Activated CD4-positive, CD25-positive, alpha-beta regulatory T cell (primary cell): ENCODE data around the gene CMTM6.
A peak's percentile ranks its signal among the peaks of the same experiment; 100 is the strongest.
"Not testable (repeated sequence)": the region's sequence is repeated elsewhere in the genome, so short reads cannot be mapped to it uniquely, and the experiment has no call there.

ENCODE experiments used
- DNase-seq, 4 experiments: peaks; one replicate each; lab custom pipeline; 2025; lab: John Stamatoyannopoulos, UW

Gene CMTM6

DNA sequence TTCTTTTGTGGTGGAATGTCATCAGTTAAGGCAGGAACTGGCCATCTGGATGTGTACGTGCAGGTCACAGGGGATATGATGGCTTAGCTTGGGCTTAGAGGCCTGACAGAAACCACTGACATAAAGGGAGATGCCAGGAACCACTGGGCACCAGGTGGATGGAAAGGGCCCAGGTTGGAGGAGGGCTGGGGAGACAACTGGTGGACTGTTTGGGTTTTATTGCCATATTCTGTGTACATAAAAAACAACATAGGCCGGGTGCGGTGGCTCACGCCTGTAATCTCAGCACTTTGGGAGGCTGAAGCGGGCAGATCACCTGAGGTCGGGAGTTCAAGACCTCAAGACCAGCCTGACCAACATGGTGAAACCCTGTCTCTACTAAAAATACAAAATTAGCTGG lies 35.8 kb downstream of the CMTM6 start:
- not testable (repeated sequence) for DNase-seq

DNA sequence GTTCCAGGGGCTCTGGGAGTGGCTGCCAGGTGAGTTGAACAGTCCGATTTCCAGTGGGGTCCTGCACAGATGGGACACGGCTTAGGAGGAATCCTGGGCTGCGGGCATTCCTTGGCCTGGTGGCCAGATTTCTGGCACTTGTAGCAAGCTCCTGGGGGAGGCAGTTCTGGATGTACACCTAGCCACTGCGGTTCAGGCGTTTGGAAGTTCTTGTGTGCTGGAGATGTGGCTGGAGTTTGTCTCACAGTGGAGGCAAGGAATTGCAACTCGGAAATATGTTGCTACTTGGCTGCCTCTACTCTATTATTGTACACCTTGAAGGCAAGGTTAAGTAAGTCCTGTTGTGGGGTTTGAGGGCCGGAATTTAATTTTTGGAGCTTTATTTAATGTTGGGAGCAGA lies 37.9 kb downstream of the CMTM6 start:
- not testable (repeated sequence) for DNase-seq

DNA sequence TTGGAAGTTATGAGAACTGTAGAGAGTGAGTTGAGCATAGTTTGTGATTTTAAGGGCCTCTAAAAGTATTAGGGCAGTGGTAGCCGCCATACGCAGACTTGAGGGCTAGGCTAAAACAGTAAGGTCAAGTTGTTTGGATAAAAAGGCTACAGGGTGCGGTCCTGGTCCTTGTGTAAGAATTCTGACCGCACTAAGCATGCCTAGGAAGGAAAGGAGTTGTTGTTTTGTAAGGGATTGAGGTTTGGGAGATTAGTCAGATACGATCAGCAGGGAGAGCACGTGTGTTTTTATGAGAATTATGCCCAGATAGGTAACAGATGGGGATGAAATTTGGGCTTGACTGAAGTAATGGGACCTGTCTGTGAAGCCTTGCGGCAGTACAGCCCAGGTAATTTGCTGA lies 39.2 kb downstream of the CMTM6 start:
- DNase-seq = not testable (repeated sequence)

DNA sequence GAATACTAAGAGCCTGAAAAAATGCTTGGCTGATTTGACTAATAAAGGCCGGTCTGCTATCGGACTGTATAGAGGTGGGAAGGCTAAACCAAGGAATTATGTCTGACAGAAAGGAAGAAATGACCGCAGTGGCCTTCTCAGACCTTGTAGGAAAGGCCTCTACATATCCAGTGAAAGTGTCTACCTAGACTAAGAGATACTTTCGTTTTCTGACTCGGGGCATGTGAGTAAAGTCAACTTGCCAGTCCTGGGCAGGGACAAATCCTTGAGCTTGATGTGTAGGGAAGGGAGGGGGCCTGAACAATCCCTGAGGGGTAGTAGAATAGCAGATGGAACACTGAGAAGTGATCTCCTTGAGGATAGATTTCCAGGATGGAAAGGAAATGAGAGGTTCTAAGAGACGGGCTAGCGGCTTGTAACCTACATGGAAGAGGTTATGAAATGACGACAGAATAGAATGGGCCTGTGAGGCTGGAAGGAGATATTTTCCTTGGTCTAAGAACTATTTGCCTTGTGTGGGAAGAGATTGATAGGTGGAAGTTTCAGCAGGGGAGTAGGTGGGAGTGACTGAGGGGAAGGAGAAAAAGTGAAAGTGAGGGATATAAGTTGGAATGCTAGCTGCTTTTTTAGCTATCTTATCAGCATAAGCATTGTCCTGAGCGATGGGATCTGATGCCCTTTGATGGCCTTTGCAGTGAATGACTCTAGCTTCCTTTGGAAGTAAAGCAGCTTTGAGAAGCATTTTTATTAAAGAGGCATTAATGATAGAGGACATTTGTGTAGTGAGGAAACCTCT lies 40.3 kb downstream of the CMTM6 start:
- not testable (repeated sequence) for DNase-seq

DNA sequence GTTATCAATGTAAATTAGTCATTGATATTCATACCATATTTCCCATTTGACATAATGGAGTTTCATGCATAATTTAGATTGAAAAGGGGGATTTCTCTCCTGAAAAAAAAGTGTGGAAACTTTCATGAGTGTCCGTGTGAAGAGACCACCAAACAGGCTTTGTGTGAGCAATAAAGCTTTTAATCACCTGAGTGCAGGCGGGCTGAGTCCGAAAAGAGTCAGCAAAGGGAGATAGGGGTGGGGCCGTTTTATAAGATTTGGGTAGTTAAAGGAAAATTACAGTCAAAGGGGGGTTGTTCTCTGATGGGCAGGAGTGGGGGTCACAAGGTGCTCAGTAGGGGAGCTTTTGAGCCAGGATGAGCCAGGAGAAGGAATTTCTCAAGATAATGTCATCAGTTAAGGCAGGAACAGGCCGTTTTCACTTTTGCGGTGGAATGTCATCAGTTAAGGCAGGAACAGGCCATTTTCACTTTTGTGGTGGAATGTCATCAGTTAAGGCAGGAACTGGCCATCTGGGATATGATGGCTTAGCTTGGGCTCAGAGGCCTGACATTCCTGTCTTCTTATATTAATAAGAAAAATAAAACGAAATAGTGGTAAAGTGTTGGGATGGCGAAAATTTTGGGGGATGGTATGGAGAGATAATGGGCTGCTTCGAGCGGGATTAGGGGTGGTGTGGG lies 41.7 kb downstream of the CMTM6 start:
- DNase-seq = not testable (repeated sequence)

DNA sequence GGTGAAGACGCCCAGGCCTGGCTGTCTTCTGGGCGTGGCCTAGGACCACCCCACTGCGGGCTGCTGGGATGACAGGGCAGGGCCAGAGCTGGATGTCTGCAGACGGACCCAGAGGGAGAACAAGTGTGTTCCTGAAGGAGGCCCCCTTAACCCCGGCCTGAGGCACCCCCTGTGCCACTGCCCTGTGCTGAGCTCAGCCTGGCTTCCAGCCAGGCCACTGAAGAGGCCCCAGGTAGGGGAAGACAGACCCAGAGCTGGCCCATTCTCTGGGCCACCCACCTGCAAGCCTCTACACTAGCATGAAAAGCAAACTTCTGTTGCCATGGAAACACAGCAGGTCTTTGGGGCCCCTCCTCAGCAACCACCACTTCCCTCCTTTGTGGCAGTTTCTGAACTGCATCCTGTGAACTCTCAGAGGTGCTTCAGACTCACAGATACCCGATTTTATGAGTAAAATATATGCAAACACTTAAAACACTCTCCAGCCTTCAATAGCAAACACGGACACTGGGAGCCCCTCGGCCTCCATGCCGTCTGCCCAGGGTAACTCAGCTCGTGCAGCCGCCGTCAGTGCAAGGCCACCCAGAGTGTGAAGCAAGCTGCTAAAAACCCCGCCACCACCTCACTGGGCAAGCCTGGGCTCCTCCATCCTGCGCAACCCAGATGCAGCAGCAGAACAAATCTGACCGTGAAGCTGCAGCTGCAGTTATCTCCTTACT lies 42.5 kb downstream of the CMTM6 start:
- peak in 3 of 4 experiments; percentile 14 to 63 (median 61) for DNase-seq

DNA sequence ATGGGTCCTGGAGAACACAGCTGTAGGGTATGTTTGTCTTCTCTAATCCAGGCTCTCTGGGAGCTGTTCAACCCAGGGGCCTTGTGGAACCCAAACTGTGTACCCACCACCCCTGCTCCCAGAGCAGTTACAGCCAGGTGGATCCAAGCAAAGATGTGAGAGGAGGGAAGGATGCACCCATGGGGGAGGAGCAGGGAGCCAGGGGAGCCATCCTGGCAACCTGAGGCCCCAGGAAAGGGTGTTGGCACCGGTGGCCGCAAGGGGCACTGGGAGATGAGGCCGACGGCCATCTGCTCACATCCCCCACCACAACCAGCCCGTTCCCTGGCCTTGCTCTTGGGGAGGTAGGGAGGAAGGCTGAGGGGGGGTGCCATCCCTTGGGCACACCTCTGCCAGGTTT lies 43.2 kb downstream of the CMTM6 start:
- DNase-seq = no peak

DNA sequence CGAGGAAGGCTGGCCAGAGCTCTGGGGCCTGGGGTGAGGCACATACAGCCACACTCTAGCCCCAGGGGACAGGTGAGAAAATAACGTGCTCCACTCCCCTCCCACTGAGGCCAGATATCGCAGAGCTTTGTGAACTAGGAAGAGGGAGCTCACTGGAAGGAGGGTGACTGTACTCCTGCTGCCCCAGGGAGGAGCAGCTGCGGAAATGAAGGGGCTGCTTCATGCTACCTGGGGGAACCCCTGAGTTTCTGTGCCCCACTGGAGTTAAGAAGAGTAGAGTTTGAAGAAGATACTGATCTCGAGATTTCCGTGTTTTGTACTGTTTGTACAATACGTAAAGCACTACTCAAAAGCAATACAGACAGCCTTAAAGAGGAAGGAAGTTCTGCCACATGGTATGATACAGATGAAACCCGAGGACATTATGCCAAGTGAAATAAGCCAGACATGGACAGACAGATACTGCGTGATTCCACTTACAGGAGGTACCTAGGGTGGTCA lies 44.6 kb downstream of the CMTM6 start:
- peak in 2 of 4 experiments; percentile 11 to 12 for DNase-seq

DNA sequence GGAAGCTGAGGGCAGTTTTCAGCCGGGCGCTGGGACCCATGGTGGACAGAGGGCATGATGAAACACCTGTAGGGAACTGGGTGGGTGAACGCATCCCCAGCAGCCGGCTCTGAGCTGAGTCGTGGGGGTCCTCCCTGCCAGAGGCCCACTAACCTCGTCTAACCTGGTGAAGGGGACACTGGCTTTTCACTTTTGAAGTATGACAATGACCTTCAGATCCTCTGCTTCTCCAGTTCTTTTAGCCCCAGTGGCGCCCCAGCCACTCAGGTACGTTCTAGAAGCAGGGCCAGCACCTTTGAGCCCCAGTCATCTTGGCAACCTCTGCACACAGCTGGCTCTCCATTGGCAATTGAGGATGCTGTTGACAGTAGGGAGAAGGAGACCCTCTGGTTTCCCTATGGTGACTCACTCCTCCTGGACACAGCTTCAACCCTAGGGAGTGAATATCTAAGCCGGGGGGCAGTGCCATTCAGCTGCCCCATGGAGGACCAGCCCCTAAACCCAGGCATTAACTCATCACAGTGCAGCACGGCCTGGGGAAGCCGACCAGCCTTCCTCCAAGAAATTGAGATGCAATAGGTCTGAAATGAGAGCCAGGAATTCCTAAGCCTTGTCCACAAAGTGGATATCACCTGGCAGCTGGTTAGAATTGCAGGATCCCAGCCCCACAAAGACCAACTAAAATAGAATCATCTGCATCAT lies 46.1 kb downstream of the CMTM6 start:
- no peak for DNase-seq

DNA sequence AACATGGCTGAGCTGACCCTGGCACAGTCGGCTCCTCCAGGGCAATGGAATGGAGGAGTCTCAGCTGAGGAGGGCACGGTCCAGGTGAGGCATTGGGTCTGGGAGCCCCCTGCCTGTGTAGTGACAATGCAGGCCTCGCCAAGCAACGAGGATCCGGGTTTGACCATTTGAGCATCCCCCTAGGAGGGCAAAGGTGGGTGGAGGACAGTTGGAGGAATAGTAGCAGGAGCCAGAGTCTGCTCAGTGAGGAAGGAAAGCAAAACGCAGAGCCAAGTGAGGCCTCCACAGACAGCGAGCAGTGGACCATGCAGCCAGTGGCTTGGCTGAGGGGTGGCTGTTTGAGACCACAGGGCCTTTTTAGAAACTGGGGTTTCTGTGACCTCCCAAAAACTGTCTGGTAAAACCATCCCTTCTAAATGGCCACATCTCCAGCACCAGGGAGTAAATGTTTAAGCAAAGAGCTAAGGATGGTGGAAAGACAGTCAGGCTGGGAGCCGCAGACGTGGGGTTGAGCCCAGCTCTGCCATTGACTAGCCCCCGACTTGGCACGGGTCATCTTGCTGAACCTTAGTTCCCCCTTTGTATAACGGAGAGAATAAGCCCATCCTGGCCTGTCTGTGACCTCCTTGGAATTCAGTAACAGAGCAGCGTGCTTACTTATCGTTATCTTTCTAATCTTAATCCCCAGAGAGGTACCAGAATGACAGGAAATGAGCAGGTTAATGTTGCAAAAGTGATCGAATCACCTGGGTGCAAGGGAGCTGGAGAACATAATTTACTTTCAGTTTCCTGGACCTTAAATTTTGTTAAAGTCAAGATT lies 46.8 kb downstream of the CMTM6 start:
- no peak for DNase-seq

DNA sequence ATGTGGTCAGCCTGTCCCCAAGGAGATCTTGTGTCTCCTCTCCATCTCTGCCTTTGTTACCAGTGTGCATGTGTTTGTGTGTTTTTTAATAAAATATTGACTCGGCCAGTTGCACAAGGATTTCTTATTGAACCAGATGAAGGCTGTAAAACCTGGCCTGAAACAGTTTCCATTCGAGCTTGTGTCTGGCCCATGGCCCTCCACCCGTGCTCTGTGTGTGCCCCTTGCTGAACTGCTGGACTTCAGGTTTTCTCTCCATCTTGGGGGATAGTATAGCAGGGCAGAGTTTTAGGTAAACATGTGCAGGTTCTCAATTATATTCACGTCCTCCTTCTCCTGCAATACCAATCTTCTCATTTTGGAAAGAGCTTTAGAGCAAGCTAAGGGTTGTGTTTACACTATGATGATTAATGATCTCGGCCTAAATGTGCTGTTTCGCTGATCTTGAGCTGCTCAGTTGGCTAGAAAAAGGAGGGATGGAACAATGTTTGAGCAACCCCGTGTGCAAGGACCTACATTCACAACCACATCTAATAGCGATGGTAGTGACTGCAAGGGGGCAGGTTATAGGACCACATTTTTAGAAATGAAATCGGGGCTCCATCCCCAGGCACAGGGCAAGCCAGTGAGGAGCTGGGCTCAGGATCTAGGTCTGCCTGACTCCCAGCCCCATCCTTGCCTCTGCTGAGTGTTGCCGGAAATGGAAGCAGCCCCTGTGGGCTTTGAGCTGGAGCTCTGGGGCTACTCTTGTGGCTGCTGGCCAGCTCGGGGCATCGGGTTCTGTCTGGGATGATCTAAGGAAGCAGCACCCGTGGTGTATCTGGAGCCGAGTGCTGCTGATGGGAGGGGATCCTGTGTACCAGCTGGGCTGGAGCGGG lies 47.7 kb downstream of the CMTM6 start:
- no peak for DNase-seq

DNA sequence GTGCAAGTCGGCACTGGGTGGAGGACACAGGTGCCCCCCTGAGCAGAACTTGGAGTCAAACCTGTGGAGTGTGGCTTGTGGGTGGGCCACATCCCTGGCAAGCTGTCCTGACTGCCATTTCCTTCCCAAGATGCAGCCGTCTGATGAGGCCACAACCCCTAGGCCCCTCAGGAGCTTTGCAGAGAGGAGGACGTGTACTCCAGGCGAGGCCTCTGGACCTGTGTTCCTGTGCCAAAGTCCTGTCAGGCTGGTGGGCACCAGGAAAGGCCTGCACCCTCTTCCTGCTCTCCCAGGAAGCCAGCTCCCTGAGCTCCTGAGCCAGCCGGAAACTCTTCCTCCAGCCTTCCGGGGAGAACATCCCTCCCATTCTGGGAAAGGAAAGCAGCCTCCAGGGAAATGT lies 48.5 kb downstream of the CMTM6 start:
- DNase-seq = no peak

DNA sequence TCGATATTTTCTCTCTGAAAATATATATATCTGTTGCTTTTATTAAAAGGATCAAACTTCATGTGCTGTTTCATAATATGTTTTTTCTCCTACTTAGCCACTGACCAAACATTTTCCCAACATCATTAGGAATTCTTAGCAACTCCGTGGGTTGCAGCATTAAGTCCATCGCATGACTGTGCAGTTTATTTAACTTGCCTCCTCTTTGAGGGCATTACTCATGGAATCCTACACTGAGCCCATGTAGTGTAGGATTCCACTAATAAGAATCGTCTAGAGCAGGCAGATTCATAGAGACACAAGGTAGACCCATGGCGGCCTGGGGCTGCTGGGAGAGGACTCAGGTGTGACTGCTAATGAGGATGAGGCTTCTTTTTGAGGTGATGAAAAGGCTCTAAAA lies 49.3 kb downstream of the CMTM6 start:
- no peak for DNase-seq

DNA sequence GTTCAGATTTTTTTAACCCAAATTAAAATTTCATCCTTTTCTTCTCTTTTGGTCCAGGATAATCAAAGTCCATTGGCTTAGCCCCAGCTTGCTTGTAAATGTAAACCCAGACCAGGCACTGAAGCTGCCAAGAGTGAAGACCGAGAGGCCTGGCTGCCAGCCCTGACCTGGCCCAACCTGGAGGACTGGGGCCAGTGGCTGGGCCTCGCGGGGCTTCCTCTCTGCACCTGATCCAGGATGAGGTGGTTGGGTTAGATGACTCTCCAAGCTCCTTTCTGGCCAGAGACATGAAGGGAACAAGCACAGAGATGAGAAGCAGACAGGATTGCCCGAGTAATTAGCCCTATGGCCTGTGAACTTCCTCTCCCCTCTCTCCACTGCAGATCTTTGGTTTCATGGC lies 50.6 kb downstream of the CMTM6 start:
- no peak for DNase-seq

DNA sequence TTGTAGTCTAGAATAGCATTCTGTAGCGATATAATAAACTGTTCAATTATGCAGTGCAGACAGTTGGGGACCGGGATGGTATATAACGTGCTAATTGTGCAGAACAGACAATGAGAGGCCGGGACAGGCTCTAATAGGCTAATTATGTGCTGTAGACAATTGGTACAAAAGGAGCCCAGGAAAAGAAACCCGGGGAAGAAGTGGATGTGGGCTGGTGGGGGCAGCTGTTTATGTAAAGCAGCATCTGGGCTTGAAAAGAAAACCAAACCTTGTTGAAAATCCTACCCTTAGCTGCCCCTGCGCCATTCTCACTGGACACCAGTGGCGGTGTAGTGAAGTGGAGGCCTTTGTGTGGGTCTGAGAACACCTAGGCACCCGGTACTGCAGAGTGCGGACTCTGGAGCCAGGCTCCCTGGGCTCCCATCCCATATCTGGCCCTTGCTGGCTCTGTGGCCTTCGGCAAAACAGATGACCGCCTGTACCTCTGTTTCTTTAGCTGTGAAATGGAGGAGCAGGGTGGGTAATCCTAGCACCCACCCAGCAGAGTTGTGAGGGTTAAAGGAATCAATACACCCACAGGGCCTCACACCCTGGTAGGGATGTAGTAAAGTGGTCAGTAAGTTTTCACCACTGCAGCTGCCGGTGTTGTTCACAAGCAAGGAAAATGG lies 51.5 kb downstream of the CMTM6 start:
- DNase-seq = no peak

DNA sequence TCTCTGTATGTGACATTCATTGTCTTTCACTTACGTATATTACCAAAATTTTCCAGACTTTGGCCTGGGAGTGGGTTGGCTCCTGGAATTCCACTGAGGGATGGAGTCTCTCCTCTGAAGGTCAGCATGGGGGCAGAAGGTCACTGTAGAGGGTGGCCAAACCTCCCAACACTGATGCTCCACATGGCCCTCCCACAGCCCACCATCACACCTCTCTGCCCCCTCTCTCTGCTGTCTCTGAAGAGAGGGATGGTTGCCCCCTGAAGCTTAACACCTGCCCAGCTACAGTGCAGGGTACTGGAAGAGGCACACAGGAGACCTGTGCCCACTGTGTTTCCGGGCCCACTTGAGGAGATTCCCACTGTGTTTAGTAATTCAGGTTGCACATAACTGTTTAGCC lies 52.2 kb downstream of the CMTM6 start:
- DNase-seq = no peak

DNA sequence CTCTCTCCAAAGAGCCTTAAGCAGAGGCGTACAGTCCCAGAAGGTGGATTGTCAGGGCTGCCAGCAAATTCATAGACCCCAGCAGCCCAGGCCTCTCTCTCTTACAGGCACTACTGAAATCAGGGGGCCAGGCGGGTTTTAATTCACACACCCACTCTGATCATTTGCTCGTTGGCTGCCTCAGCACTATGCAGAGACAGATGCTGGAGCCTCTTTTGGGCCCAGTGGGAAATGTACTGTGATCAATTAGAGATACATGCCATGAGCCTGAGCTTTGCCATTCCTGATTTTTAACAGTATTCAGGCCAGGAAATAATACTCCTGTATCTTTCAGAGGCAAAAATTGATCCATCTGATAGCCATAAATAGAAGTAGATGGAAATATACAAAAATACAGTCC lies 53.0 kb downstream of the CMTM6 start:
- DNase-seq = no peak

DNA sequence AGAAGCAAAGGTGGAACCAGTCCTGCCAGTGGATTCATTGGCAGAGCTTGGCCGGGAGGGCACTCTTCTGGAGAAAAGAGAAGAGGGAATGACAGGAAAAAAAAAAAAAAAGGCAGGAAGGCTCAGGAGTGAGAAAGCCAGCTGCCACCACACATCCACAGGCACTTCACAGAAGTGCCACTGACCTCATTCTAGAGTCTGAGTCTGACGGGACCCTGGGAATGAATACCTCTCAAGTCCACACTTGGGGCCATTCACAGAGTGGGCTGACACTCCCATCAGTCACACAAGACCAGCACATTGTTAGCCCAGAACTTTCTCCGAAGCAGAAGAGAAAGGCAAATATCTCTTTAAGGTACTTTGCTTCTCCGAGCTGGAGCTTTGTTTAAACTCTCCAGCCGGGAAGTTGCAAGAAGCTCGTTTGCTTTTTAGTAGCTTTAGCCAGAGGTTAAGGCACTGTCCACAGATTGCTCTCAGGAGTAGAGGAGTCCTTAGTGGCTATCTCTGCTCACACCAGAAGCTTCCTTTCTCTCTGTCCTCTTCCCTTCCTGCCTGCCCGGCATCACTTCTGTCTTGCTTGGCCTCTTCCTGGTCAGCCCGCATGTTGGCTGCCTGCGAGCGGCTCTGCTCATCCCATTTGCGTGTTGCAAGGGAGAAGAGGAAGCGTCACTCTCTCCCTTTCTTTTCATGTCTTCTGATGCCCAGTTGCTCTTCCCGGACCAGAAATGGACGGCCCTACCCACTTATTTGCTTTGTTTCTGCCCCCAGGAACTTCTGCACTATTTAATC lies 53.8 kb downstream of the CMTM6 start:
- DNase-seq = no peak

DNA sequence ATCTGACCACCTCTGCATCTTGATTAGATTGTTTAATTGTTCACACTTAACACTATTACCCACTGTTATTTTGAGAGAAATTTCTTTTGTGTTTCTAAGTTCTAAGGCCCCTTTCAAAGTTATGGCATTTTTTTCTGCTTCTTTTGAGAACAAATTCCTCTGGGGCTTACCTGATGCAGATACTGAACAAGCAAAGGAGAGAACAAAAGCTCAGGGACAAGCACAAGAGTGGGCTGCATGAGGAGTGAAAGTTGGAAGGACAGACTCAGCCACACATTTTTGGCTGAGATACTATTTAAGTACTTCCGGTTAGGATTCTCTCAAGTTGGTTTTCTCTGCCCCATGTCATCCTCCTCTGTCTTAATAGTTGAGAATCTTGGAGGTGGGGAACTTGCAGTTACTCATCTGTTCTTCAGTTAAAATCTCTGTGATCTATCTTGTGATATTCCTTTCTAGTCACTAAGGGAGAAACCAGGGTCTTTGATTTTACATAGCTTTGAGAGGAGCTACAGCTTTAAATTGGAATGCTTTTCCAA lies 54.7 kb downstream of the CMTM6 start:
- DNase-seq = no peak
